ENCODE data around the gene SPATS1.
"Not testable (repeated sequence)": the region's sequence is repeated elsewhere in the genome, so short reads cannot be mapped to it uniquely, and the experiment has no call there.

The SPATS1 gene

DNA sequence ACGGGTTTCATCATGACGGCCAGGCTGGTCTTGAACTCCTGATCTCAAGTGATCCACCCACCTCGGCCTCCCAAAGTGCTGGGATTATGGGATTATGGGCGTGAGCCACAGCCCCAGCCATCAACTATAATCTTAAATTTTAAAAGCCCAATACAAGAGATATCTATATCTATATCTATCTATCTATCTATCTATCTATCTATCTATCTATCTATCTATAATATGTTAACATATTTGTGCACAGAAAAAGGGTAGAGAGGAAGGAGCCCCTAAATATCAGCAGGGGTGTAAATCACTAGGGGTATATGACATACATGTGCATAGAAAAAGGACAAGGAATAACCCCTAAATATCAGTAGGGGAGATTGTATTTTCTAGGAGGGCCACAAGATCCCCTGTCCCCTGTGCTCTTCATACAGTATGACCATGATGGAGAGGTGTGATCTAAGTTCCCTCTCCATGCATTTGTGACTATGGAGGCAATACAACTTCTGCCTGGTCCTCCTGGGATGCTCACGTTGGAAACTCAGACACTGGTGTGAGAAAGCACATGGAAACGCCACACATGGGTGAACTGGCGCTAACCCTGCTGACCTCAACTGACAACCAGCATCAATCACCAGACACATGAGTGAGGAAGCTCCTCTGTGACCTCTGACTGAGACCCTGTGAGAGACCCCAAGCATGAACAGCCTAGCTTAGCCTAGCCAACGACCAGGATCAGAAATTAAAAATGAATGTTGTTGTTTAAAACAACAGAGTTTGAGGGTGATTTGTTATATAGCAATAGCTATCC, 1.2 kb upstream of the SPATS1 start:
- DNase-seq (ENCODE audit: low spot score), result no peak

DNA sequence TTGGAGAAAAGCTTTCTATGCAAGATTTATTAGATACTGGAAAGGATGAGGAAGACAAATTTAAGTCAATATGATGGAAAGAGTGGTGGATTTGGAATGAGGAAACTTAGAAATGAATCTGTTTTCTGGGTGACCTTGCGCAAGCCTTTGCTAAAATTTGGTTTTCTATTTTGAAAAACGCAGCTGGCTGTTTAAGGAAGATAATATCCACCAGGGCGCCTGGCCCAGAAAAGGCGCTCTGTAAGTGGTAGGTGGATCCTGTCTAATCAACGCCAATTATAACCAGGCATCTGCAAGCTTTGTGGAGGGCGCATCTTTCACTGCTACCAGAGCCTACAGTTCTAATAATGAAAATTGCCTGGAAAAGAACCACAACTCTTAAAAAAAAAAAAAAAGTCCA, 398 bp upstream of the SPATS1 start:
- DNase-seq (ENCODE audit: low spot score), result no peak

DNA sequence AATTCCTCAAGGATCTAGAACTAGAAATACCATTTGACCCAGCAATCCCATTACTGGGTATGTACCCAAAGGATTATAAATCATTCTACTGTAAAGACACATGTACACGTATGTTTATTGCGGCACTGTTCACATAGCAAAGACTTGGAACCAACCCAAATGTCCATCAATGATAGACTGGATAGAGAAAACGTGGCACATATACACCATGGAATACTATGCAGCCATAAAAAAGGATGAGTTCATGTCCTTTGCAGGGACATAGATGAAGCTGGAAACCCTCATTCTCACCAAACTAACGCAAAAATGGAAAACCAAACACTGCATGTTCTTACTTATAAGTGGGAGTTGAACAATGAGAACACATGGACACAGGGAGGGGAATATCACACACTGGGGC, 4.4 kb downstream of the SPATS1 start:
- DNase-seq (ENCODE audit: low spot score), result not testable (repeated sequence)

DNA sequence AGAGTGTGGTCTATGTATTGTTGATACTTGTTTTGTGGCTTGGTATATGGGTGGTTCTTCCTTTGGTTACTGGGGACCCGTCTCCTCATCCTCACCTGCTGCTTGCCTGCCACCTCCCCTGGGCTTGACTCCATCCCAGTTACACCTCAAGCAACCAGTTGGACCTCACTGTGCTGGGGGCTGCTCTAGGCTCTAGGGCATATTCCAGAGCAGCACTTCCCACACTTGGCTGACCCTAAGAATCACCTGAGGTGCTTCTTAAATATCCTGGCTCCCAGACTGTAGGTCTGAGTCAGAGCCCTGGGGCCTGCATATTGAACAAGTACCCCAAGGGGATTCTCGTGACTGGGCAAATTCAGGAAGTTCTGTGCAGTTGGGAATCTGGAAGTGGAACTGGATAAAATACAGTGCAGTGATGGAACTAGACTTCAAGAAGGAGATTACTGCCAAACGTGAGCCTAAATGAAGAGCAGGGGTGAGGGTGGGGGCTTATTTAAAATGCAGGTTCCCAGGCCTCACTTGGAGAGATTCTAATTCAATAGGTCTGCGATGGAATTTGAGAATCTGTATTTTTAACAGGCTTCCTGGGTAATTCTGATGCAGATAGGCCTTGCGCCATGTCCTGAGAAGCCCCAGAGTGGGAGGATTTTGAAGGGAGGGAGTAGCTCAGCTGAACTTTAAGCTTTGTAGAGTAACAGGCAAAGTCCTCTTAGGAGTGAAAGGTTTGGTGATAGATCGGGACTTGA, 7.6 kb downstream of the SPATS1 start:
- no peak for DNase-seq (ENCODE audit: low spot score)

DNA sequence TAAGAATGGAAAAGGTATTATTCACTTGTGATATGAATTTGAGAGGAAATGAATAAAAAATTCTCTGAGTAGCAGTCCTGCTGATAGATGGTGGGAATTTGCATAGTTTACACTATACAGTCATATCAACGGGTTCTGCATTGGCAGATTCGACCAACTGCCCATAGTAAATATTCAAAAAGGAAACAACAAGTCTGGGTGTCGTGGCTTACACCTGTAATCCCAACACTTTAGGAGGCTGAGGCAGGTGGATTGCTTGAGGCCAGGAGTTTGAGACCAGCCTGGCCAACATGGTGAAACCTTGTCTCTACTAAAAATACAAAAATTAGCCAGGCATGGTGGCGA, 8.2 kb downstream of the SPATS1 start:
- DNase-seq (ENCODE audit: low spot score), result not testable (repeated sequence)

DNA sequence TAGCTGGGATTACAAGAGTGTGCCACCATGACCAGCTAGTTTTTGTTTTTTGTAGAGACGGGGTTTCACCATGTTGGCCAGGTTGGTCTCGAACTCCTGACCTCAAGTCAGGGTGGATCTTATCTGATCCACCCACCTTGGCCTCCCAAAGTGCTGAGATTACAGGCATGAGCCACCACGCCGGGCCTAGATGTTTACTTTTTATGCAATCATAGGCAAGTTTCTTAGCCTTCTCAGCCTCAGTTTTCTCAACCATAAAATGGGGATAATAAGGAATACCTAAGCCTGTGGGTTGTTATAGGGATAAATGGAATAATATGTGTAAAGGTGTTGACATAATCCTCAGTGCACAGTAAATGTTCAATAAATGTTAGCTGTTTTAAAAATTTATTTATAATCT, 9.8 kb downstream of the SPATS1 start:
- DNase-seq (ENCODE audit: low spot score), result no peak

DNA sequence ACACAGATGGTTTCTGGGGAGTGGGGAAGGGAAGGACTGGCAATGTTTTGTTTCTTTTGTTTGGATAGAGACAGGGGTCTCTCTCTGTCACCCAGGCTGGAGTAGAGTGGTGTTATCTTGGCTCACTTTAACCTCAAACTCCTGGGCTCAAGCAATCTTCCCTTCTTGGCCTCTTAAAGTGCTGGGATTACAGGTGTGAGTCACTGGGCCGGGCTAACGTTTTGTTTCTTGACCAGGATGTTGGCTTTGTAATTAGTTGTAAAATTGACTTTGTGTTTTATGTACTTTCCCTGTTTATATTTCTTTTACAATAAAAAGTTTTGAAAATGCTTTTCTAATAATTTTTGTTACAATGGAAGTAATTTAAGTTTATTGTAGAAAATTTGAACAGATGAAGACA, 10.9 kb downstream of the SPATS1 start:
- no peak for DNase-seq (ENCODE audit: low spot score)

DNA sequence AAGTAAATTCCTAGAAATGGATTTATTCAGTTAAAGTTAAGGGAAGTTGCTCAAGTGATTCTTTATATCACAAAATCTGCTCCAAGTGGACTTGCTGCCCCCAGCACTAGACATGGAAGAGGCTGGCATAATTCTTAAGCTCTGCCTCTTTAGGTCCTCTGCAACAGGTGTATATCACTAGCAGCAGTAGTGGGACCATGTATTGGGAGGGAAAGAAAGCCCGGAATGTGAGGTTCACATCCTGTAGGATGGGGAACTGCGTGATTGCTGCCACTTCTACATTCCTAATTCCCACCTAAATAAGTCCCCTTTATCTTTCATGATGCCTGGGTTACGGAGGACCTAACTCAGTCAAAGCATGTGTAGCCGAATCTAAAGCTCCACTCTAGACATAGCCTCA, 13.2 kb downstream of the SPATS1 start:
- no peak for DNase-seq (ENCODE audit: low spot score)

DNA sequence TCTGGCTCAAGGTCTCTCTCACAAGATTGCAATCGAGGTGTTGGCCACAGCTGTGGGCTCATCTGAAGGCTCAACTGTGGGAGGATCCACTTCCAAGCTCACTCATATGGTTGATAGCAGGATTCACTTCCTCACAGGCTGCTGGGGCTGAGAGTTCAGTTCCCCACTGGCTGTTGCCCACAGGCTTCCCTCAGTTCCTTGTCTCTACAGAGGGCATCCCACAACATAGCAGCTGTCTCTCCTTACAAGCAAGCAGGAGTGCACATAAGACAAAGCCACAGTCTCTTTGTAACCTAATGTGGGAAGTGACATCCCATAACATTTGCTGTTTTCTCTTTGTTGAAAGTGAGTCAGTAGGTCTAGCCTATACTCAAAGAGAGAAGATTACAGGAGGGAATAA, 14.0 kb downstream of the SPATS1 start:
- DNase-seq (ENCODE audit: low spot score), result no peak

DNA sequence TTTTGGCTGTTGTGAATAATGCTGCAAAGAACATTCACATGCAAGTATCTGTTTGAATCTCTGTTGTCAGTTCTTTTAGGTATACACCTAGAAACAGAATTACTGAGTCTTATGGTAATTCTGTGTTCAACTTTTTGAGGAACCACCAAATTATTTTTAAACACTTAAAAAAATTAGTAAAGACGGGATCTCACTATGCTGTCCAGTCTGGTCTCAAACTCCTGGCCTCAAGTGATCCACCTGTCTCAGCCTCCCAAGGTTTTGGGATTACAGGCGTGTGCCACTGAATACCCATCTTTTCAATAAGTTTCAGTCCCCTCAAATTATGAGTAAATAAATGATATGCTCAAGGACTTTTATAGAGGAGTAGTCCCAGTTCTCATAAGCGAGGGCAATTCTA, 17.5 kb downstream of the SPATS1 start:
- DNase-seq (ENCODE audit: low spot score), result no peak

DNA sequence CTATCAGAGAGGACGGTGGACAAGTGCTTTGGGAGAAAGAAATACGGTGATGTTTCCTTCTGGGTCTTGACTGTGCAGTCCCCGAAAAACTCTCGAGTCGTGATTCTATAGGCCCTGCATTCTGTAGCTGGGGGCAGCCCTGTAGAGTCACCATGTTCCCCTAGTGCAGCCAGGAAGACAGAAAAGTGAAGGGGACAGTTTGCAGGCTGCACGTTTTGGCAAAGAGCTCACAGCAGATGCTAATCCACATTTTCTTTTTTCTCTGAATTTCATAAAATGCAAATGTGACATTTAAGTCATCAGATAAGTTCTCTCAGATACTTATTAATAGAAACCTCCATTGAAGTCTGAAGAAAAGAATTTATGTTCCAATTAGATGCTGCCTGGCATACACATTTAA, 19.5 kb downstream of the SPATS1 start:
- DNase-seq (ENCODE audit: low spot score), result no peak

DNA sequence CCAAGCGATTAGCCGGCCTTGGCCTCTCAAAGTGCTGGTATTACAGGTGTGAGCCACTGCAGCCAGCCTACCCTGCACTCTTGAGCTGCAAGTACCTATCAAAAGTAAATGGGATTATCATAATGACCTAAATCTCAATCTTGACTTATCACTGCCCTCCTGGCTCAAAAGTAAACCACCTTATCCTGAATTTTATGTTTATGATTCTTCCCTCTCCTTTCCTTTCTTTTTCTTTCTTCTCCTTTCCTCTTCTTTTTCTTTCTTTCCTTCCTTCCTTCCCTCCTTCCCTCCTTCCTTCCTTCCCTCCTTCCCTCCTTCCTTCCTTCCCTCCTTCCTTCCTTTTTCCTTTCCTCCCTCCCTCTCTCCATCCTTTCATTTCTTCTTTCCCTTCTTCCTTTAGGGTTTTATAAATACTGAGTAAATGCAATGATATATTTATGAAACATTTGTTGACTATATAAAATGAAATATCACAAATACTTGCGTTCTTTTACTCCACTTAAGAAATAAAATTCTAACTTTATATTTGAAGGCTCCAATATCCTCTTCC, 21.0 kb downstream of the SPATS1 start:
- DNase-seq (ENCODE audit: low spot score), result no peak

DNA sequence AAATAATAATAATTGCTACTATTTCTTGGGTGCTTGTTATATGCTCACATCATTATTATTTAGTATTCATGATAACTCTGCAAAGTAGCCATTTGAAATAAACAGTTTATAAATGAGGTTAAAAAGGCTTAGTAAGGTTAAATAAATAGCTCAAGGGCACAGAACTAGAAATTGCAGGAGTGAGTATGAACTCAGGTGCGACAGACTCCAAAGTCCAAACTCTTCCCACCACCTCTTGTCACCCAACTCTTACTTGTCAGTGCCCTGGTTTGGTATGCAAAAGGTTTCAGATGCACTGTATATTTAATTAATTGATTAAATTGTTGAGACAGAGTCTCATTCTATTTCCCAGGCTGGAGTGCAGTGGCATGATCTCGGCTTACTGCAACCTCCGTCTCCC, 24.3 kb downstream of the SPATS1 start:
- no peak for DNase-seq (ENCODE audit: low spot score)

DNA sequence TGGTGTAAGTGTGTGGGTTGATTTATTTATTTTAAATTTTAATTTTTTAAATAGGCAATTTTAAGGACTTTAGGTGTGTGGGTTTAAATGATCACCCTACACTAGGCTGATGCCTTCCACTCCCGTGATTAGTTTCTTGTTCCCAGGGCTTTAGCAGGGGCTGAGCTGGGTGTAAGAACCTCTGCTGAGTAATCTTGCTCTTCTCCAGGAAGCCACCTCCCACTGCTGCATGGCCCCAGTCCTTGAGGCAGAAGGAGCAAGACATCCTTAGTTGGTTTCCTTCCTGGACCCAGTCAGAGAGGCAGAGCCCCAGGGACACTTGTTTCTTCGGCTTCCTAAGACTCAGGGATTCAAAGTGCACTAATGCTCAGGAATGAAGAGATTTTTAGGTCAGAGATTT, 25.2 kb downstream of the SPATS1 start:
- no peak for DNase-seq (ENCODE audit: low spot score)

DNA sequence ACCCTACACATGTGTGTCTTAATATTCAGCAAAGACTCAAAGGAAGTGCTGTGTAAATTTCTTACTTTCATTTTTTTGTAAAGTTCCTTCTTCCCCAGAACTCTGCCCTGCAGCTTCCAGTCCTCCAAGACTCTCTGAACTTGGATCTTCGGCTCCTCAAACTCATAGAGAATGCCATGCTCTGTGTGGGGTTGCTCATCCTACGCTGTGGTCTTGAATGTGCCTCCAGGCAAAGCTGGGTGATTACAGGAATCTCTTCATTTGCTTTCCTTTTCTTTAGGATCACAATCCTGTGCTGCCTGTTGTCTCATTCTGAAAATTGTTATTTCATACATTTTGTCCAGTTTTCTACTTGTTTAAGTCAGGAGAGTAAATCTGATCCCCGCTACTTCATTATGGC, 30.6 kb downstream of the SPATS1 start:
- DNase-seq (ENCODE audit: low spot score), result peak; percentile 81

DNA sequence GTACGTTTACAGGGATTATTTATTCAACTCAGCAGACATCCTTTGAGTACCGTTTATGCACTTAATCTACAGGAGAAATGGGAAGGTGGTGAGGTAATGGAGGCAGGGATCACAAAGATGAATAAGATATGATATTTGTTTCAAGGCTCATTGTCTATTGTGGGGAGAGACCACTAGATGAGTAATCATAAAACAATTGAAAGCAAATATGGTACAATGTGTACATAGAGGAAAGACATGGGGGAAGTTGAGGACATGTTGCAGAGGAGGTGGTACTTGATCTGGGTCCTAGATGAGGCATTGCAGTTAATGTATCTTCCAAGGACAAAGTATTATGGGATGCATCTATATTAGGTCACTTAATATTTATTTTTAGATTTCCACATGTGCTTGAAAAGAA, 31.3 kb downstream of the SPATS1 start:
- DNase-seq (ENCODE audit: low spot score), result no peak

DNA sequence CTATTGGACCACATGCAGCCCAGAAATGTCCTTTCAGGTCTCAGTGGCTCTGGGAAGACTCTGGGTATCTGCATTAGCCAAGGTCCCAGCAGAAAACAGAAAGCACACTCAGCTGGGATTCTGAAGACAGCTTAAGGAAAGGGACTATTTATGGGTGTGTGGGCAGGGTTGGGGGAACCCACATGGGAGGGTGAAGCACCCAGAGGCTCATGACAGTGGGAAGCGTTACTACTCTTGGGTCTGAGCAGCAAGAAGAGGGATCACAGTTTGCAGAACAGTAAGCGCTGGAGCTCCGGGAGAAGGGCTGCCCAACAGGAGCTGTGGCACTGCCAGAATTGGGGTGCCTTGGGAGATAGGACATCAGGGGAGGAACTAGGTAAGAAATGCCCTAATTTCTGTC, 32.6 kb downstream of the SPATS1 start:
- no peak for DNase-seq (ENCODE audit: low spot score)

DNA sequence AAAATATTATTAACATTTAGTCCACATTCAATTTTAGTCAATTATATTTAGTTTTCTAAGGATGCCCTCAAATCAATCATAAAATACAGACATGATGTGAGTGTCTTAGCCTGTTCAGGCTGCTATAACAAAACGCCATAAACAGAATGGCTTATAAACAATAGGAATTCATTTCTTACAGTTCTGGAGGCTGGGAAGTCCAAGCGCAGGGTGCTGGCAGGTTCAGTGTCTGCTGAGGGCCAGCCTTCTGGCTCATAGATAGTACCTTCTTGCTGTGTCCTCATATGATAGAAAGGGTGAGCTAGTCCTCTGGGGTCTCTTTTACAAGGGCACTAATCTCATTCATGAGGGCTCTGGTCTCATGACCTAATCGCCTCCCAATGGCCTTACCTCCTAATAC, 35.0 kb downstream of the SPATS1 start:
- no peak for DNase-seq (ENCODE audit: low spot score)

DNA sequence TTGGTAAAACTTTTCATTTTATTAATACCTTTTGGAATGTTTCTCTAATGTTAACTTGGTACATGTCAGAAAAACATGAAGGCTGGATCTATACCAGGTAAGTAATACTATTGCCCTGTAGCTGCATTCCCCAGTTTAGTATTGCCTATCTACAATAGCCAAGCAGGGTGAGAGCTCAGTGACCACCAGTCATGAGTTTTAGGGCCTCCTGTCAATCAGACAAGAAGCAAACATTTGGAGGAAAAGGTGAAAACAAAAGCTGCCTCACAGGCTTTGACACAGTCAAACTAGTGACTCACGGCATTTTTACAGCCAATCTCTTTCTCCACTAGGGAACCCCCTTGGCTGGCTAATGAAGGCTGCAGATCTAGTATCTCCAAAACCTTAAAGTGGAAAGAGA, 35.5 kb downstream of the SPATS1 start:
- DNase-seq (ENCODE audit: low spot score), result no peak

DNA sequence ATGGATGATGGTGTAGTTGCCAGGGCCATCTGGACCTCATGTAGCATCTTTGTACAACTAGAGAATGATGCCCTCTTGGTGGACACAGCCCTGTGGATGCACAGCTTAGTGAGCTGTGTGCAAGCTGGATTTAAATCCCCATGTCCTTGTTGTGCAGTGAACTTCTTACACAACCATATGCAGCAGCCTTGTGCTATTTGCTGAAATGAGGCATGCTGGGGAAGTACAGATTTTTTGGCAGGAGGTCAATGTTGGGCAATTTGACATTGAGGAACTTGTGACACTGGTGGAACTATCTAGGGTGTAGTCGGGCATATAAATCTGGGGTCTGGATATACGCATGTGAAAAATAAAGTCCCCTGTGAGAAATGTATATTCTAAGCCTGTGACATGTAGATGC, 39.3 kb downstream of the SPATS1 start:
- DNase-seq (ENCODE audit: low spot score), result no peak

DNA sequence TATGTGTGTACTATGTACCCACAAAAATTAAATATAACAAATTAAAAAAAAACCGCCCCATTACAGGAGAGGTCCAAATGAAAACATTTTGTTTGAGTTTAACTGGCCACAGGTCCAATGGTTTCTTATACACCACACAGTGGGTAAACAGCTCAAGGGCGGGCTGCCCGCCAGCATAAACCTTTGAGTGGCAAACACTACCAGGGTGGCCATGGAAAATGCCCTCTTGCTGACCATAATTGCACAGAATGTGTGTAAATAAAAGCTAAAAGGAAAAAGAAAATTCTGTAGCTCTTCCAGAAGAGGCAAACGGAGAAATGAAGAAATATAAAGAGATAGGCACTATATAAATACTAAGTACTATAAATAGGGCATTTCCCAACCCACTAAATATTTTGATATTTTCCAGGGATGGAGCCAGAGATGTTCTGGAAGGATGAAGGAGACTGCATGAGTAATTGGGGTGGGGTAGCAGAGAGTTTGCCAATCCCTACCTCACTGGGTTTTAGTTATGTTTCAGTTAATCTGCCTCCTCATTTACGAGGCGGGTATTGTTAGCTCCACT, 44.0 kb downstream of the SPATS1 start:
- DNase-seq (ENCODE audit: low spot score), result no peak

DNA sequence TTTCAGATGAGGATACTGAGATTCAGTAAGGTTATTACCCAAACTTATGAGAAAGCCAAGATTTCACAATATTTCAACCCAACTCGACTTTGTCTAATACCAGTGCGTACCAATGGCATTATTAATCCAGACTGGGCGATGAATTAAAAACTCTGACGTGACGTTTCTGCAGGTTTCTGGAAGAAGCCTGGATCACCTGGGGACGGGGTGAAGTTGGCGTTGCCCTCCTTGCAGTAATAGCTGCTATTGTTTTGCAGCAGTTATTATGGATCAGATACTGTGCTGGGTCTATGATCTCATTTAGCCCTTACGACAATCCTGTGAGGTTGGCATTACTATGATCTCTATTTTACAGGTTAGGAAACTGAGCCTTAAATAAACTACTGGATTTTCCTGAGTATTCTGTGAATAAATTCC, 44.5 kb downstream of the SPATS1 start:
- DNase-seq (ENCODE audit: low spot score), result peak; percentile 39
